ENCODE results near the gene UBAC1.

The UBAC1 gene

DNA sequence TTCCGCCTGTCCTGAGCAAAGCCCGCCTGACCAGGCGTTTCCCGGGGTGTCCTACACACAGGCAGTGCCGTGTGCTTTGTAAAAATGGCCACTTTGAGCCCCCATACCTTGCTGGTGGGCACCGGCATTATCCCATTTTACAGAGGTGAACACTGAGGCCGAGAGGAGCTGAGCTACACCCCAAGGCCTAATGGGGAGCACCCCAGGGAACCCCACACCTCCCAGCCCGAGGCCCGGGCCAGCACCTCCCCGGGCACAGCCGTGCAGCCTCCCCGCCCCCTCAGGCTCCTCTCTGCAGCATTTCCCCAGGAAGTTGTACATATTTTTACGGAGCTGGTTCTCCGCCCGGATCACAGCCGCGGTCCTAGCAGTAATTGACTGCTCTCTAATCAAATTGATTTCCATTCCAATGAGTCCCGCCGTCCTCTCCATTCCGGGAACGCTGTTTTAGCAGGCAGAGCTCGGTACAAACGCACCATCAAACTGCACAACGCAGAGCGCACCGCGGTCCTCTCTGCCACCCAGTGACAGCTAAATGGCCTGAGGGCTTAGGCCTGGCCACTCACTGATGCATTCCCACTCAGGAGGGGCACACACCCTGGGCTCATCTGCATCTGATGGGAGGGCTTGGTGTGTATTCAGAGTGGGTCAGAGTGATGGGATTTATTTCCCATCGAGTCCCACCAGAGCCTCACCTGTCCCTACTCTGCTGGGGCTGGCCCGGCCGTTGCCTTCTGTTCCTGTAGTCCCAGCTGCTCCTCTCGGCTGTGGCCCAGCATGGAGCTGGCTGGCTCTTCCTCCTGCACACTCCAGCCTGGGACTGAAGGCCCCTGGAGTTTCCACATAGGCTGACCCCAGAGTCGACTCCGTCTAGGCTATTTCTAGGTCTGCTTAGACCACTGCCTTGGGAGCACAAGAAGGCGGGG, 36.2 kb upstream of the UBAC1 start:
- Histone ChIP-seq H3K27ac (no peak overlapping the region), H3K36me3 (ENCODE audit: insufficient read depth) (no peaks in the 10 kb centered on the region), H3K4me3 (IDR thresholded peaks at IDR 0.05; ENCODE audit: insufficient read depth, low read depth, low read length) (no peak overlapping the region), H3K4me2 (no peak overlapping the region), H3K79me2 (ENCODE audit: insufficient read depth, low read depth) (no peaks in the 10 kb centered on the region), H4K20me1 (ENCODE audit: insufficient read depth) (no peaks in the 10 kb centered on the region), H3K9ac (no peak overlapping the region), H2AFZ (ENCODE audit: low read depth) (no peak overlapping the region), H3K4me1 (ENCODE audit: low read depth, poor library complexity, severe bottlenecking) (no peaks in the 10 kb centered on the region), H3K27me3 (ENCODE audit: insufficient read depth, low read depth) (peaks cover 63% of the 10 kb centered on the region)
- TF ChIP-seq, protein P1, sequence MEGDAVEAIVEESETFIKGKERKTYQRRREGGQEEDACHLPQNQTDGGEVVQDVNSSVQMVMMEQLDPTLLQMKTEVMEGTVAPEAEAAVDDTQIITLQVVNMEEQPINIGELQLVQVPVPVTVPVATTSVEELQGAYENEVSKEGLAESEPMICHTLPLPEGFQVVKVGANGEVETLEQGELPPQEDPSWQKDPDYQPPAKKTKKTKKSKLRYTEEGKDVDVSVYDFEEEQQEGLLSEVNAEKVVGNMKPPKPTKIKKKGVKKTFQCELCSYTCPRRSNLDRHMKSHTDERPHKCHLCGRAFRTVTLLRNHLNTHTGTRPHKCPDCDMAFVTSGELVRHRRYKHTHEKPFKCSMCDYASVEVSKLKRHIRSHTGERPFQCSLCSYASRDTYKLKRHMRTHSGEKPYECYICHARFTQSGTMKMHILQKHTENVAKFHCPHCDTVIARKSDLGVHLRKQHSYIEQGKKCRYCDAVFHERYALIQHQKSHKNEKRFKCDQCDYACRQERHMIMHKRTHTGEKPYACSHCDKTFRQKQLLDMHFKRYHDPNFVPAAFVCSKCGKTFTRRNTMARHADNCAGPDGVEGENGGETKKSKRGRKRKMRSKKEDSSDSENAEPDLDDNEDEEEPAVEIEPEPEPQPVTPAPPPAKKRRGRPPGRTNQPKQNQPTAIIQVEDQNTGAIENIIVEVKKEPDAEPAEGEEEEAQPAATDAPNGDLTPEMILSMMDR (conservative IDR thresholded peaks at IDR 0.05; ENCODE audit: low read depth, low read length) = no peak

DNA sequence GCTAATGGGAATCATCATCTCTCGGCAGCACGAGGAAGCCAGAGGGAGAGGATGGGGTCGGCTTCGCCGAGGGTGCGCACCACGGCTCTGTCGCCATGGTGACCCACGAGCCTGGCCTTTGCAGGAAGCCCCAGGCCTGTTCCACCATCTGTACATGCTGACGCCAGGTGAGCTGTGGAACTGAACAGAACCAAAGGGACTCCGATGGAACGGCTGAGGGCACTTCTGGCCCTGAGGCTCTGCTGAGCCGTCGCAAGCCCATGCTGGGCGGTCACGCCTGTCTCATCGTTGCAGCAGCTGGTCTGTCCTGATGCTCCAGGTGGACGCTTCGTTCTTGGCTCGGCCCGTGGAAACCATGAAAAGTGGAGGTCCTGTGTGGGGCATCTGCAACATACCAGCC, 34.6 kb upstream of the UBAC1 start:
- TF ChIP-seq, protein P1 (conservative IDR thresholded peaks at IDR 0.05; ENCODE audit: low read depth, low read length) = no peak
- Histone ChIP-seq H3K27ac (no peak overlapping the region), H2AFZ (ENCODE audit: low read depth) (no peak overlapping the region), H3K9ac (no peak overlapping the region), H4K20me1 (ENCODE audit: insufficient read depth) (no peaks in the 10 kb centered on the region), H3K4me3 (IDR thresholded peaks at IDR 0.05; ENCODE audit: insufficient read depth, low read depth, low read length) (no peak overlapping the region), H3K79me2 (ENCODE audit: insufficient read depth, low read depth) (no peaks in the 10 kb centered on the region), H3K4me2 (no peak overlapping the region), H3K27me3 (ENCODE audit: insufficient read depth, low read depth) (peaks cover 62% of the 10 kb centered on the region), H3K36me3 (ENCODE audit: insufficient read depth) (no peaks in the 10 kb centered on the region), H3K4me1 (ENCODE audit: low read depth, poor library complexity, severe bottlenecking) (no peaks in the 10 kb centered on the region)

DNA sequence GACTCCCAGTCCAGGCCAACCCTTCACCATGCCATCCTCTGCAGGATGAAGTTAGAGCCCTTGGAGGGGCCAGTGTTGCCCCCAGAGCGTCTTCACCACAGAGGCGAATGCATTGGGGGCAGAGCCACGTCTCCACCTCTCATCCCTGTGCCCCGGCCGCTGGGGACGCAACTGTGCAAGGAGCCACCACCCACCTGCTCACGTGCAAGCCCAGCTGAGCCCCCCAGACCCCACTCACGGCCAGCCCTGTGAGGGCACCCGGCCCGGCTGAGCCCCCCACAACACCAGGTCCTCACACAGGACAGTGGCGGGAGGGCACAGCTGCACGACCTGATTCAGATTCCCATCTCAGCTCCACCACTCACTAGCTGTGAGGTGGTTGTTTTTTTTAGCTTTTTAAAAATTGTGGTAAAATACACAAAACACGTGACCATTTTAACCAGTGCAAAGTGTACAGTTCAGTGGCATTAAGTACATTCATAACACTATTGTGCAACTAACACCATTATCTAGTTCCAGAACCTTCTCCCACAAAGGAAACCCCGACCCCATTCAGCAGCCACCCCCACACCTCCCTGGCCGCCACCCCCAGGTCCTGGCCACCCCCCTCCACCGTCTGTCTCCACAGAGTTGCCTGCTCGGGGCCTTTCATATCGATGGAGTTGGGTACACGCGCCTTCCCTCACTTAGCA, 33.5 kb upstream of the UBAC1 start:
- H3K36me3 ChIP-seq (ENCODE audit: insufficient read depth) = no peaks in the 10 kb centered on the region
- H3K27me3 ChIP-seq (ENCODE audit: insufficient read depth, low read depth) = peaks cover 61% of the 10 kb centered on the region
- no peaks in the 10 kb centered on the region for H3K4me1 ChIP-seq (ENCODE audit: low read depth, poor library complexity, severe bottlenecking)
- TF ChIP-seq, protein P1 (conservative IDR thresholded peaks at IDR 0.05; ENCODE audit: low read depth, low read length) = no peak
- H3K27ac ChIP-seq = no peak overlapping the region
- no peak overlapping the region for H3K4me3 ChIP-seq (IDR thresholded peaks at IDR 0.05; ENCODE audit: insufficient read depth, low read depth, low read length)
- H3K9ac ChIP-seq = no peak overlapping the region
- no peaks in the 10 kb centered on the region for H4K20me1 ChIP-seq (ENCODE audit: insufficient read depth)
- H3K79me2 ChIP-seq (ENCODE audit: insufficient read depth, low read depth) = no peaks in the 10 kb centered on the region
- H3K4me2 ChIP-seq = no peak overlapping the region
- H2AFZ ChIP-seq (ENCODE audit: low read depth) = no peak overlapping the region

DNA sequence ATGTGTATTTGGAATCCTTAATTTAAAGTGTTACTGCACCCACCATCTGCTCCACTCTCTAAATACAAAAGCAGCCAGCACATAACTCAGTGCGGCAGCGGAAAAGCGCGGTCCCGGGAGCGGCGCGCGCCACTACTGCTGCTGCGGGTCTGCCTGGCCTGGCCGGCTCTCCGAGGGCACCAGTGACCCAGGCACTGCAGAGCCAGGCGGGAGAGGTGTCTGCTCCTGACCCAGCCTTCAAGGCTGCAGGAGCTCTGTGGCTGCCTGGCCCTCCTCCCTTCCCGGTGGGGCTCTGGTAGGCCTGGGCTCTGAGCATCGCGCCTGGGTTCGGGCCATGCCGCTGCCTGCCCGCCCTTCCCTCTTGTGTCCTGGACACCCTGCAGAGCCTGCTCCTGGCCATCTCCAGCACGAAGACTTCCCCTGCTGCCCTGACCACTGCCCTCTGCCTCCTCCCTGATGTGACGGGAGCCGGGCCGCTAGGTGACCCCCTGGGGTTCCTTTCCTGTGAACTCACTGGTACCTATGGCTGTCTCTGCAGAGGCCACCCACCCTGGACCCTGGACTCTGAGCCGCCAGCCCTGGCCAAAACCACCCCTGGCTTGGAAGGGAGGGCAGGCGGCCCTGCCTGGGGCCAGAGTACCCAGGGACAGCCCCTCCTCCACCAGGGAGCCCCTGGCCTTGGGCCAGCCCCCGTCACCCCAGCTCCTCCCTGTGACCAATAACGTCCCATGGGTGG, 32.8 kb upstream of the UBAC1 start:
- no peak overlapping the region for H3K27ac ChIP-seq
- H3K9ac ChIP-seq = no peak overlapping the region
- no peaks in the 10 kb centered on the region for H3K4me1 ChIP-seq (ENCODE audit: low read depth, poor library complexity, severe bottlenecking)
- no peak overlapping the region for H3K4me2 ChIP-seq
- H3K27me3 ChIP-seq (ENCODE audit: insufficient read depth, low read depth) = peaks cover 68% of the 10 kb centered on the region
- no peak overlapping the region for H2AFZ ChIP-seq (ENCODE audit: low read depth)
- H3K36me3 ChIP-seq (ENCODE audit: insufficient read depth) = no peaks in the 10 kb centered on the region
- H4K20me1 ChIP-seq (ENCODE audit: insufficient read depth) = no peaks in the 10 kb centered on the region
- TF ChIP-seq, protein P1 (conservative IDR thresholded peaks at IDR 0.05; ENCODE audit: low read depth, low read length) = no peak
- no peaks in the 10 kb centered on the region for H3K79me2 ChIP-seq (ENCODE audit: insufficient read depth, low read depth)
- no peak overlapping the region for H3K4me3 ChIP-seq (IDR thresholded peaks at IDR 0.05; ENCODE audit: insufficient read depth, low read depth, low read length)

Data from KMS-11 (cell line).